OCI-LY7 (cell line): ENCODE measurements around the gene IFT43.

ENCODE experiments used
- EZH2phosphoT487 ChIP-seq: fragments of 200-600 bp; sonication (generic); IDR thresholded peaks from 2 replicates; pipeline ENCODE4 v1.6.1; 2018; ENCODE audit warnings: low read depth, borderline replicate concordance, mild to moderate bottlenecking, mixed run types, antibody characterized with exemption, low read length, moderate library complexity, mixed read lengths
- TF ChIP-seq, protein P1 (sequence below): fragments of 200-600 bp; sonication (generic); conservative IDR thresholded peaks from 2 replicates; pipeline ENCODE4 v1.5.1; 2014; ENCODE audit warnings: mild to moderate bottlenecking, antibody characterized with exemption, low read length, moderate library complexity, mixed read lengths

DNA sequence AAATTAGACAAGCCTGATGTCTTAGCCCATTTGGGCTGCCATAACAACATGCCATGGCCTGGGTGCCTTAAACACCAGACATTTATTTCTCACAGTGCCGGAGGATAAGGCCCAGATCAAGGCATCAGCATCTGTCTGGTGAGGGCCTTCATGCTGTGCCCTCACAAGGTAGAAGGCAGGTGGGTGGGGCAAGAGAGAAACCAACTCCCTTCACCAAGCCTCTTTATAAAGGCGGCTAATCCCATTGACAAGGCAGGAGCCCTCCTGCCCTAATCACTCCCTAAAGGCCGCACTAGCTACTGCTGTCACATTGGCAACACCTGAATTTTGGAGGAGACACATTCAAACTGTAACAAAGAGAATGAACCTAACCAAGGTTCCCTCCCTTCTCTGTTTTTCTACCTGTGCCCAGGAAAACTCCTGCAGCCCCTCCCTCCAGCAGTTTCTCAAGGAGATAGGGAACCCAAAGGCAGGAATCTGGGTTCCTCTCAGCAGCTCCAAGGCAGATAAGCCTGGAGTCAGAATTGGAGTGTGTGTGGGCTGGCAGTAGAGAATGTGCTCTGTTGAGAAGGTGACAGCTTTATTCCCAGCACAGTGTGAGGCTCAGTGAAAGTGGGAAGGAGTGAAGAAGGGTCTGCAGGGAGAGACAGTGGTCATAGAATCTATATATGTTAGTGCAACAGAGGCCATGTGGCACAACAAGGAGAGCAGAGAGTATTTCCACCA, 144.5 kb downstream of the IFT43 start:
- TF ChIP-seq, protein P1, sequence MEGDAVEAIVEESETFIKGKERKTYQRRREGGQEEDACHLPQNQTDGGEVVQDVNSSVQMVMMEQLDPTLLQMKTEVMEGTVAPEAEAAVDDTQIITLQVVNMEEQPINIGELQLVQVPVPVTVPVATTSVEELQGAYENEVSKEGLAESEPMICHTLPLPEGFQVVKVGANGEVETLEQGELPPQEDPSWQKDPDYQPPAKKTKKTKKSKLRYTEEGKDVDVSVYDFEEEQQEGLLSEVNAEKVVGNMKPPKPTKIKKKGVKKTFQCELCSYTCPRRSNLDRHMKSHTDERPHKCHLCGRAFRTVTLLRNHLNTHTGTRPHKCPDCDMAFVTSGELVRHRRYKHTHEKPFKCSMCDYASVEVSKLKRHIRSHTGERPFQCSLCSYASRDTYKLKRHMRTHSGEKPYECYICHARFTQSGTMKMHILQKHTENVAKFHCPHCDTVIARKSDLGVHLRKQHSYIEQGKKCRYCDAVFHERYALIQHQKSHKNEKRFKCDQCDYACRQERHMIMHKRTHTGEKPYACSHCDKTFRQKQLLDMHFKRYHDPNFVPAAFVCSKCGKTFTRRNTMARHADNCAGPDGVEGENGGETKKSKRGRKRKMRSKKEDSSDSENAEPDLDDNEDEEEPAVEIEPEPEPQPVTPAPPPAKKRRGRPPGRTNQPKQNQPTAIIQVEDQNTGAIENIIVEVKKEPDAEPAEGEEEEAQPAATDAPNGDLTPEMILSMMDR: no peak
- no peak for TF ChIP-seq EZH2phosphoT487
